22Rv1 (cell line): ENCODE results near the gene LOXL3.

ENCODE experiments used
- H3K27ac ChIP-seq: fragments of 450-650 bp; 2 replicates; pipeline ENCODE4 v1.5.1; 2017
- CTCF ChIP-seq: fragments of 450-650 bp; IDR thresholded peaks from 2 replicates; pipeline ENCODE4 v1.5.1; 2017; ENCODE audit warnings: mild to moderate bottlenecking
- ZFX ChIP-seq: fragments of 450-650 bp; IDR thresholded peaks from 2 replicates; pipeline ENCODE4 v1.6.1; 2017; ENCODE audit warnings: antibody characterized with exemption, borderline replicate concordance

The LOXL3 gene

GRCh38 chr2:74515981-74516633 is 37.6 kb downstream of the LOXL3 start:
- no peak overlapping the region for H3K27ac ChIP-seq
- TF ChIP-seq CTCF, result no peak
- TF ChIP-seq ZFX, result no peak

- H3K27ac ChIP-seq, result no peak overlapping the region
- TF ChIP-seq ZFX (no peak), CTCF (no peak)
Measured at GRCh38 chr2:74515271-74515980, 38.3 kb downstream of the LOXL3 start.

- no peak for TF ChIP-seq CTCF
- TF ChIP-seq ZFX, result no peak
- peak within 1 kb of the TSS; percentile 44 for H3K27ac ChIP-seq
Measured at GRCh38 chr2:74514368-74515270, 39.1 kb downstream of the LOXL3 start, which contains the start of gene TLX2. TLX2 (plus strand) TSS chr2:74514450; CDS start chr2:74514807, 357 bp downstream.

GRCh38 chr2:74513605-74514367 is 40.0 kb downstream of the LOXL3 start:
- H3K27ac ChIP-seq, result peak overlapping the region; percentile 44
- TF ChIP-seq CTCF, result no peak
- TF ChIP-seq ZFX, result no peak

- TF ChIP-seq ZFX (no peak), CTCF (no peak)
- peak overlapping the region; percentile 44 for H3K27ac ChIP-seq
Measured at GRCh38 chr2:74512744-74513604, 40.8 kb downstream of the LOXL3 start.
